ENCODE measurements around the gene CIP2A. TPM values are rescaled to one million over a fixed set of nuclear protein-coding genes. Genes with fewer than 3 reads are reported as not detected.

Gene CIP2A
- total RNA-seq, 1 donor from 2014 or later, result 3.2 TPM

- intact Hi-C loops (cut with DNase I), result no loop called here
- H3K27me3 ChIP-seq (ENCODE audit: low read depth), result no peaks in the 10 kb centered on the region
- DNase-seq (no peak), ATAC-seq (no peak)
- no peaks in the 10 kb centered on the region for H3K36me3 ChIP-seq
- TF ChIP-seq, protein P1, sequence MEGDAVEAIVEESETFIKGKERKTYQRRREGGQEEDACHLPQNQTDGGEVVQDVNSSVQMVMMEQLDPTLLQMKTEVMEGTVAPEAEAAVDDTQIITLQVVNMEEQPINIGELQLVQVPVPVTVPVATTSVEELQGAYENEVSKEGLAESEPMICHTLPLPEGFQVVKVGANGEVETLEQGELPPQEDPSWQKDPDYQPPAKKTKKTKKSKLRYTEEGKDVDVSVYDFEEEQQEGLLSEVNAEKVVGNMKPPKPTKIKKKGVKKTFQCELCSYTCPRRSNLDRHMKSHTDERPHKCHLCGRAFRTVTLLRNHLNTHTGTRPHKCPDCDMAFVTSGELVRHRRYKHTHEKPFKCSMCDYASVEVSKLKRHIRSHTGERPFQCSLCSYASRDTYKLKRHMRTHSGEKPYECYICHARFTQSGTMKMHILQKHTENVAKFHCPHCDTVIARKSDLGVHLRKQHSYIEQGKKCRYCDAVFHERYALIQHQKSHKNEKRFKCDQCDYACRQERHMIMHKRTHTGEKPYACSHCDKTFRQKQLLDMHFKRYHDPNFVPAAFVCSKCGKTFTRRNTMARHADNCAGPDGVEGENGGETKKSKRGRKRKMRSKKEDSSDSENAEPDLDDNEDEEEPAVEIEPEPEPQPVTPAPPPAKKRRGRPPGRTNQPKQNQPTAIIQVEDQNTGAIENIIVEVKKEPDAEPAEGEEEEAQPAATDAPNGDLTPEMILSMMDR (IDR thresholded peaks at IDR 0.05), result no peak
- H3K4me3 ChIP-seq, result no peak overlapping the region
- H3K9me3 ChIP-seq, result no peaks in the 10 kb centered on the region
- H3K27ac ChIP-seq, result no peak overlapping the region
- no peaks in the 10 kb centered on the region for H3K4me1 ChIP-seq
Observed at GRCh38 chr3:108608750-108609149, 19.5 kb upstream of the CIP2A start.

GRCh38 chr3:108605491-108605890 lies 16.3 kb upstream of the CIP2A start:
- H3K27ac ChIP-seq, result no peak overlapping the region
- H3K9me3 ChIP-seq, result no peaks in the 10 kb centered on the region
- no peaks in the 10 kb centered on the region for H3K27me3 ChIP-seq (ENCODE audit: low read depth)
- H3K36me3 ChIP-seq, result no peaks in the 10 kb centered on the region
- DNase-seq, result no peak
- H3K4me1 ChIP-seq, result no peaks in the 10 kb centered on the region
- H3K4me3 ChIP-seq, result no peak overlapping the region
- TF ChIP-seq, protein P1 (IDR thresholded peaks at IDR 0.05), result no peak
- intact Hi-C loops (cut with DNase I), result no loop called here
- ATAC-seq, result no peak

GRCh38 chr3:108605028-108605427 lies 15.8 kb upstream of the CIP2A start:
- Histone ChIP-seq H3K4me3 (no peak overlapping the region), H3K4me1 (no peaks in the 10 kb centered on the region), H3K27me3 (ENCODE audit: low read depth) (no peaks in the 10 kb centered on the region), H3K27ac (no peak overlapping the region), H3K36me3 (no peaks in the 10 kb centered on the region), H3K9me3 (no peaks in the 10 kb centered on the region)
- DNase-seq, result no peak
- TF ChIP-seq, protein P1 (IDR thresholded peaks at IDR 0.05), result no peak
- intact Hi-C loops (cut with DNase I), result no loop called here
- no peak for ATAC-seq

DNA sequence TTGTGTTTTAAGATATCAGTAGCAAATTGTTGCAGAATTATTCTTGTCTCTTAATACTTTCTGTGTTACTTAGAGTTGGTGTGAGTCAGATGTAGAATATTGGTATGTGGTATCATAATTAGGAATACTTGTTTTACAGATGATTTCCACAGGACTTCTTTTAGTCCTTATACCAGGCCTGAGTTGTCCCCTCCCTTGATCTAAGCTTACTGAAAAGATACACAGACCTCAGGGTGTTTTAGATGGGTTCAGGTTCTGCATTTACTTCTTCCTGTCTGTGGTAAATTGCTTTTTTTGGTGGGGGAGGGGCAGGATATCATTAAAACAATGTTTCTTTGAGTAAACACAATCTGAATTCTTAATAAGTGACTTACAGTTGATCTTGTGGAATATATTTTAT lies 14.5 kb upstream of the CIP2A start:
- H3K27ac ChIP-seq, result no peak overlapping the region
- H3K9me3 ChIP-seq, result no peaks in the 10 kb centered on the region
- intact Hi-C loops (cut with DNase I), result no loop called here
- H3K36me3 ChIP-seq, result no peaks in the 10 kb centered on the region
- H3K27me3 ChIP-seq (ENCODE audit: low read depth), result no peaks in the 10 kb centered on the region
- no peak overlapping the region for H3K4me3 ChIP-seq
- DNase-seq (no peak), ATAC-seq (no peak)
- no peaks in the 10 kb centered on the region for H3K4me1 ChIP-seq
- TF ChIP-seq, protein P1 (IDR thresholded peaks at IDR 0.05), result no peak

DNA sequence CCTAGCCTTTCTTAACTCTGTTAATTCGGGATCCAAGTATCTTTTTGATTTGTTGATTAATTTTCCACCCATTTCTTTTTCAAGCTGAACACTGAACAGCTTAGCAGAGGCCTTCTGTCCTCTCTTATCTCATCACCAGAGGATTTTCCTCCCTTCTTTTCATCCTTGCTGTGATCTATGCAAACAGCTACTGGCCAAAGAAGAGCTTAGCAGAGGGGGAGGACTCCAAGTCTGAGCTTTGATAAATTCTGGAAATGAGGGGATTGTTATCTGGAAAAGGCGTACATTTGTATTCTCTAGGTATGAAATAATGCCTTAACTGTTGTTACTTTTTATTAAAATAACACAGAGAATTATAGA lies 13.7 kb upstream of the CIP2A start:
- no peaks in the 10 kb centered on the region for H3K27me3 ChIP-seq (ENCODE audit: low read depth)
- no peaks in the 10 kb centered on the region for H3K4me1 ChIP-seq
- DNase-seq, result no peak
- no peak for ATAC-seq
- no peaks in the 10 kb centered on the region for H3K9me3 ChIP-seq
- H3K27ac ChIP-seq, result no peak overlapping the region
- H3K36me3 ChIP-seq, result no peaks in the 10 kb centered on the region
- TF ChIP-seq, protein P1 (IDR thresholded peaks at IDR 0.05), result no peak
- no peak overlapping the region for H3K4me3 ChIP-seq
- intact Hi-C loops (cut with DNase I), result no loop called here

Measured in lower lobe of right lung (tissue), 2 donors.